HEK293 (cell line): ENCODE data around the gene RAB3C.

Experiments
- CTCF ChIA-PET: fragments of 350-600 bp; formaldehyde crosslinking; extraction: SDS; loops from one replicate; lab custom pipeline; 2021; ENCODE audit warnings: antibody characterized with exemption; lab: Yijun Ruan, JAX
- POLR2A ChIA-PET: fragments of 300-600 bp; formaldehyde crosslinking; extraction: SDS; loops from one replicate; lab custom pipeline; 2020; ENCODE audit warnings: antibody characterized with exemption, inconsistent platforms; lab: Yijun Ruan, JAX
- H3K27ac ChIP-seq: fragments of 200-500 bp; sonication (Bioruptor generic); 2 replicates; pipeline ENCODE4 v1.5.1; 2014; ENCODE audit warnings: low read depth, low read length, control low read depth, inconsistent platforms; ENCODE audit errors: extremely low read depth
- H3K36me3 ChIP-seq, 2 experiments: fragments of 200-500 bp in 1 of 2; sonication (Bioruptor generic) in 1 of 2; 1 replicate in 1 of 2; 2 replicates in 1 of 2; pipeline ENCODE4 v1.5.1; 2014 to 2017; ENCODE audit warnings: inconsistent platforms in 2 of 2, low read length in 2 of 2; ENCODE audit not compliant: control insufficient read depth in 2 of 2, insufficient read depth in 1 of 2
- H3K4me1 ChIP-seq: fragments of 200-500 bp; sonication (Bioruptor generic); 2 replicates; pipeline ENCODE4 v1.5.1; 2014; ENCODE audit warnings: mild to moderate bottlenecking, low read length, inconsistent platforms; ENCODE audit not compliant: control insufficient read depth, insufficient read depth
- H3K4me3 ChIP-seq: 2 replicates; pipeline ENCODE4 v1.5.1; 2011; ENCODE audit warnings: low read depth, mild to moderate bottlenecking, control low read depth, low read length, moderate library complexity
- H3K9me3 ChIP-seq: fragments of 200-500 bp; sonication (Bioruptor generic); 2 replicates; pipeline ENCODE4 v1.5.1; 2014; ENCODE audit warnings: low read depth, low read length, inconsistent platforms; ENCODE audit not compliant: control insufficient read depth, insufficient read depth
- GFI1B ChIP-seq: fragments of 450-650 bp; formaldehyde crosslinking; IDR thresholded peaks from 2 replicates; pipeline ENCODE4 v1.5.1; 2016; ENCODE audit warnings: missing biosample characterization, missing genetic modification characterization
- GLIS1 ChIP-seq: fragments of 450-650 bp; formaldehyde crosslinking; IDR thresholded peaks from 2 replicates; pipeline ENCODE4 v1.5.1; 2016; ENCODE audit warnings: missing biosample characterization, missing genetic modification characterization
- HOXA7 ChIP-seq: sonication (generic); formaldehyde crosslinking; IDR thresholded peaks from 2 replicates; pipeline ENCODE4 v1.8.1; 2022; ENCODE audit warnings: missing genetic modification reagents, borderline replicate concordance
- IKZF3 ChIP-seq: fragments of 450-650 bp; IDR thresholded peaks from 2 replicates; pipeline ENCODE4 v1.5.0; 2018; ENCODE audit warnings: missing biosample characterization, mild to moderate bottlenecking, missing genetic modification characterization, moderate library complexity
- KLF1 ChIP-seq: fragments of 450-650 bp; formaldehyde crosslinking; IDR thresholded peaks from 2 replicates; pipeline ENCODE4 v1.5.1; 2016; ENCODE audit warnings: missing biosample characterization, missing genetic modification characterization
- KLF8 ChIP-seq: fragments of 450-650 bp; formaldehyde crosslinking; IDR thresholded peaks from 2 replicates; pipeline ENCODE4 v1.5.1; 2016; ENCODE audit warnings: missing biosample characterization, missing genetic modification characterization
- MZF1 ChIP-seq: fragments of 450-650 bp; formaldehyde crosslinking; IDR thresholded peaks from 2 replicates; pipeline ENCODE4 v1.5.1; 2017; ENCODE audit warnings: missing biosample characterization, missing genetic modification characterization, borderline replicate concordance
- OVOL3 ChIP-seq: fragments of 450-650 bp; formaldehyde crosslinking; IDR thresholded peaks from 2 replicates; pipeline ENCODE4 v1.5.1; 2016; ENCODE audit warnings: missing biosample characterization, missing genetic modification characterization
- SP3 ChIP-seq: fragments of 450-650 bp; formaldehyde crosslinking; IDR thresholded peaks from 2 replicates; pipeline ENCODE4 v1.5.1; 2016; ENCODE audit warnings: missing biosample characterization, missing genetic modification characterization
- SP7 ChIP-seq: fragments of 450-650 bp; formaldehyde crosslinking; IDR thresholded peaks from 2 replicates; pipeline ENCODE4 v1.5.1; 2016; ENCODE audit warnings: missing biosample characterization, missing genetic modification characterization
- TRIM28 ChIP-seq: IDR thresholded peaks from 2 replicates; pipeline ENCODE4 v1.6.1; 2011; ENCODE audit warnings: low read length, control low read depth, borderline replicate concordance
- ZBTB10 ChIP-seq: fragments of 450-650 bp; formaldehyde crosslinking; IDR thresholded peaks from 2 replicates; pipeline ENCODE4 v1.5.1; 2016; ENCODE audit warnings: missing biosample characterization, missing genetic modification characterization
- ZFP69B ChIP-seq: fragments of 450-650 bp; formaldehyde crosslinking; IDR thresholded peaks from 2 replicates; pipeline ENCODE4 v1.5.1; 2016; ENCODE audit warnings: missing biosample characterization, missing genetic modification characterization
- ZNF146 ChIP-seq: fragments of 450-650 bp; formaldehyde crosslinking; IDR thresholded peaks from 2 replicates; pipeline ENCODE4 v1.5.1; 2016; ENCODE audit warnings: missing biosample characterization, missing genetic modification characterization
- ZNF16 ChIP-seq: fragments of 450-650 bp; formaldehyde crosslinking; IDR thresholded peaks from 2 replicates; pipeline ENCODE4 v1.5.1; 2016; ENCODE audit warnings: low read depth, missing biosample characterization, missing genetic modification characterization
- ZNF184 ChIP-seq: fragments of 450-650 bp; IDR thresholded peaks from 2 replicates; pipeline ENCODE4 v1.5.1; 2018; ENCODE audit warnings: missing biosample characterization, mild to moderate bottlenecking, missing genetic modification characterization
- ZNF311 ChIP-seq: fragments of 450-650 bp; formaldehyde crosslinking; IDR thresholded peaks from 2 replicates; pipeline ENCODE4 v1.5.1; 2017; ENCODE audit warnings: missing biosample characterization, missing genetic modification characterization, borderline replicate concordance
- ZNF324 ChIP-seq: fragments of 450-650 bp; formaldehyde crosslinking; IDR thresholded peaks from 2 replicates; pipeline ENCODE4 v1.5.1; 2016; ENCODE audit warnings: missing biosample characterization, missing genetic modification characterization
- ZNF548 ChIP-seq: fragments of 450-650 bp; formaldehyde crosslinking; IDR thresholded peaks from 2 replicates; pipeline ENCODE4 v1.5.1; 2016; ENCODE audit warnings: missing biosample characterization, missing genetic modification characterization
- ZNF549 ChIP-seq: fragments of 450-650 bp; IDR thresholded peaks from 2 replicates; pipeline ENCODE4 v1.5.1; 2018; ENCODE audit warnings: missing biosample characterization, missing genetic modification characterization, mild to moderate bottlenecking, inconsistent platforms, moderate library complexity
- ZNF560 ChIP-seq: fragments of 450-650 bp; formaldehyde crosslinking; IDR thresholded peaks from 2 replicates; pipeline ENCODE4 v1.5.1; 2017; ENCODE audit warnings: missing biosample characterization, missing genetic modification characterization, borderline replicate concordance
- ZNF843 ChIP-seq: fragments of 450-650 bp; formaldehyde crosslinking; IDR thresholded peaks from 2 replicates; pipeline ENCODE4 v1.5.1; 2016; ENCODE audit warnings: missing biosample characterization, missing genetic modification characterization
- TF ChIP-seq, protein P1 (sequence below): fragments of 450-650 bp; formaldehyde crosslinking; IDR thresholded peaks from 2 replicates; pipeline ENCODE4 v1.5.1; 2017; ENCODE audit warnings: missing biosample characterization, missing genetic modification characterization
- TF ChIP-seq, protein P2 (sequence below): fragments of 450-650 bp; formaldehyde crosslinking; IDR thresholded peaks from 2 replicates; pipeline ENCODE4 v1.5.1; 2016; ENCODE audit warnings: missing biosample characterization, missing genetic modification characterization
- TF ChIP-seq, protein P3 (sequence below): fragments of 450-650 bp; formaldehyde crosslinking; IDR thresholded peaks from 2 replicates; pipeline ENCODE4 v1.5.1; 2016; ENCODE audit warnings: missing biosample characterization, missing genetic modification characterization
- TF ChIP-seq, protein P4 (sequence below): fragments of 450-650 bp; formaldehyde crosslinking; IDR thresholded peaks from 2 replicates; pipeline ENCODE4 v1.5.1; 2016; ENCODE audit warnings: missing biosample characterization, missing genetic modification characterization, borderline replicate concordance

Gene RAB3C

GRCh38 chr5:58891086-58891970, 308.5 kb downstream of the RAB3C start:
- Histone ChIP-seq H3K4me3 (peak overlapping the region; percentile 10), H3K9me3 (no peaks in the 10 kb centered on the region), H3K27ac (no peak overlapping the region), H3K4me1 (no peaks in the 10 kb centered on the region; the same call in 1 of the 2 replicates), H3K36me3 (no peaks in the 10 kb centered on the region)
- ChIA-PET POLR2A (interaction anchor here (0.7 kb wide), 1 partner anchor 74 kb away, joined by 14 read pairs; no protein-coding TSS in a partner anchor), CTCF (interaction anchor here (0.5 to 5.1 kb wide), 49 partner anchors 9 to 906 kb away, joined by 3 to 38 read pairs (median 4); no protein-coding TSS in a partner anchor)
- no peak for TF ChIP-seq ZNF549 (tag by site-specific recombination)
- peak; percentile 64; the same call in 1 of the 2 replicates for TF ChIP-seq ZNF184 (tag by site-specific recombination)
- peak; percentile 86 for TF ChIP-seq GFI1B (tag by site-specific recombination)
- TF ChIP-seq ZNF146 (tag by site-specific recombination): peak; percentile 6; the same call in 1 of the 2 replicates
- TF ChIP-seq ZBTB10: peak; percentile 28; the same call in 1 of the 2 replicates
- peak; percentile 54 for TF ChIP-seq GLIS1 (tag by site-specific recombination)
- TF ChIP-seq ZFP69B (tag by site-specific recombination): peak; percentile 40; the same call in 1 of the 2 replicates
- TF ChIP-seq SP7 (tag by site-specific recombination): peak; percentile 92
- TF ChIP-seq ZNF548: no peak
- TF ChIP-seq, protein P1, sequence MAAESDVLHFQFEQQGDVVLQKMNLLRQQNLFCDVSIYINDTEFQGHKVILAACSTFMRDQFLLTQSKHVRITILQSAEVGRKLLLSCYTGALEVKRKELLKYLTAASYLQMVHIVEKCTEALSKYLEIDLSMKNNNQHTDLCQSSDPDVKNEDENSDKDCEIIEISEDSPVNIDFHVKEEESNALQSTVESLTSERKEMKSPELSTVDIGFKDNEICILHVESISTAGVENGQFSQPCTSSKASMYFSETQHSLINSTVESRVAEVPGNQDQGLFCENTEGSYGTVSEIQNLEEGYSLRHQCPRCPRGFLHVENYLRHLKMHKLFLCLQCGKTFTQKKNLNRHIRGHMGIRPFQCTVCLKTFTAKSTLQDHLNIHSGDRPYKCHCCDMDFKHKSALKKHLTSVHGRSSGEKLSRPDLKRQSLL: no peak
- TF ChIP-seq TRIM28: no peak
- no peak for TF ChIP-seq MZF1
- peak; percentile 91 for TF ChIP-seq KLF8 (tag by site-specific recombination)
- TF ChIP-seq, protein P2, sequence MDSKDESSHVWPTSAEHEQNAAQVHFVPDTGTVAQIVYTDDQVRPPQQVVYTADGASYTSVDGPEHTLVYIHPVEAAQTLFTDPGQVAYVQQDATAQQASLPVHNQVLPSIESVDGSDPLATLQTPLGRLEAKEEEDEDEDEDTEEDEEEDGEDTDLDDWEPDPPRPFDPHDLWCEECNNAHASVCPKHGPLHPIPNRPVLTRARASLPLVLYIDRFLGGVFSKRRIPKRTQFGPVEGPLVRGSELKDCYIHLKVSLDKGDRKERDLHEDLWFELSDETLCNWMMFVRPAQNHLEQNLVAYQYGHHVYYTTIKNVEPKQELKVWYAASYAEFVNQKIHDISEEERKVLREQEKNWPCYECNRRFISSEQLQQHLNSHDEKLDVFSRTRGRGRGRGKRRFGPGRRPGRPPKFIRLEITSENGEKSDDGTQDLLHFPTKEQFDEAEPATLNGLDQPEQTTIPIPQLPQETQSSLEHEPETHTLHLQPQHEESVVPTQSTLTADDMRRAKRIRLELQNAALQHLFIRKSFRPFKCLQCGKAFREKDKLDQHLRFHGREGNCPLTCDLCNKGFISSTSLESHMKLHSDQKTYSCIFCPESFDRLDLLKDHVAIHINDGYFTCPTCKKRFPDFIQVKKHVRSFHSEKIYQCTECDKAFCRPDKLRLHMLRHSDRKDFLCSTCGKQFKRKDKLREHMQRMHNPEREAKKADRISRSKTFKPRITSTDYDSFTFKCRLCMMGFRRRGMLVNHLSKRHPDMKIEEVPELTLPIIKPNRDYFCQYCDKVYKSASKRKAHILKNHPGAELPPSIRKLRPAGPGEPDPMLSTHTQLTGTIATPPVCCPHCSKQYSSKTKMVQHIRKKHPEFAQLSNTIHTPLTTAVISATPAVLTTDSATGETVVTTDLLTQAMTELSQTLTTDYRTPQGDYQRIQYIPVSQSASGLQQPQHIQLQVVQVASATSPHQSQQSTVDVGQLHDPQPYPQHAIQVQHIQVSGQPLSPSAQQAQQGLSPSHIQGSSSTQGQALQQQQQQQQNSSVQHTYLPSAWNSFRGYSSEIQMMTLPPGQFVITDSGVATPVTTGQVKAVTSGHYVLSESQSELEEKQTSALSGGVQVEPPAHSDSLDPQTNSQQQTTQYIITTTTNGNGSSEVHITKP (tag by site-specific recombination): peak; percentile 31; the same call in 1 of the 2 replicates
- no peak for TF ChIP-seq ZNF324 (tag by site-specific recombination)
- TF ChIP-seq ZNF843 (tag by site-specific recombination): no peak
- no peak for TF ChIP-seq ZNF560
- TF ChIP-seq ZNF16 (tag by site-specific recombination): no peak
- TF ChIP-seq, protein P3, sequence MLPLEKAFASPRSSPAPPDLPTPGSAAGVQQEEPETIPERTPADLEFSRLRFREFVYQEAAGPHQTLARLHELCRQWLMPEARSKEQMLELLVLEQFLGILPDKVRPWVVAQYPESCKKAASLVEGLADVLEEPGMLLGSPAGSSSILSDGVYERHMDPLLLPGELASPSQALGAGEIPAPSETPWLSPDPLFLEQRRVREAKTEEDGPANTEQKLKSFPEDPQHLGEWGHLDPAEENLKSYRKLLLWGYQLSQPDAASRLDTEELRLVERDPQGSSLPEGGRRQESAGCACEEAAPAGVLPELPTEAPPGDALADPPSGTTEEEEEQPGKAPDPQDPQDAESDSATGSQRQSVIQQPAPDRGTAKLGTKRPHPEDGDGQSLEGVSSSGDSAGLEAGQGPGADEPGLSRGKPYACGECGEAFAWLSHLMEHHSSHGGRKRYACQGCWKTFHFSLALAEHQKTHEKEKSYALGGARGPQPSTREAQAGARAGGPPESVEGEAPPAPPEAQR: no peak
- TF ChIP-seq SP3 (tag by site-specific recombination): peak; percentile 56; the same call in 1 of the 2 replicates
- TF ChIP-seq, protein P4, sequence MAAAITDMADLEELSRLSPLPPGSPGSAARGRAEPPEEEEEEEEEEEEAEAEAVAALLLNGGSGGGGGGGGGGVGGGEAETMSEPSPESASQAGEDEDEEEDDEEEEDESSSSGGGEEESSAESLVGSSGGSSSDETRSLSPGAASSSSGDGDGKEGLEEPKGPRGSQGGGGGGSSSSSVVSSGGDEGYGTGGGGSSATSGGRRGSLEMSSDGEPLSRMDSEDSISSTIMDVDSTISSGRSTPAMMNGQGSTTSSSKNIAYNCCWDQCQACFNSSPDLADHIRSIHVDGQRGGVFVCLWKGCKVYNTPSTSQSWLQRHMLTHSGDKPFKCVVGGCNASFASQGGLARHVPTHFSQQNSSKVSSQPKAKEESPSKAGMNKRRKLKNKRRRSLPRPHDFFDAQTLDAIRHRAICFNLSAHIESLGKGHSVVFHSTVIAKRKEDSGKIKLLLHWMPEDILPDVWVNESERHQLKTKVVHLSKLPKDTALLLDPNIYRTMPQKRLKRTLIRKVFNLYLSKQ (tag by site-specific recombination): no peak
- no peak for TF ChIP-seq HOXA7
- no peak for TF ChIP-seq ZNF311 (tag by site-specific recombination)
- TF ChIP-seq KLF1 (tag by site-specific recombination): peak; percentile 81; the same call in 1 of the 2 replicates
- TF ChIP-seq OVOL3: peak; percentile 57; the same call in 1 of the 2 replicates
- no peak for TF ChIP-seq IKZF3
